Measurements from ENCODE around the gene PKIG. TPM values are rescaled to one million over a fixed set of nuclear protein-coding genes. Genes with fewer than 3 reads are reported as not detected.

The PKIG gene
- total RNA-seq, 1 experiment from 2014 or later = 20.1 TPM

DNA sequence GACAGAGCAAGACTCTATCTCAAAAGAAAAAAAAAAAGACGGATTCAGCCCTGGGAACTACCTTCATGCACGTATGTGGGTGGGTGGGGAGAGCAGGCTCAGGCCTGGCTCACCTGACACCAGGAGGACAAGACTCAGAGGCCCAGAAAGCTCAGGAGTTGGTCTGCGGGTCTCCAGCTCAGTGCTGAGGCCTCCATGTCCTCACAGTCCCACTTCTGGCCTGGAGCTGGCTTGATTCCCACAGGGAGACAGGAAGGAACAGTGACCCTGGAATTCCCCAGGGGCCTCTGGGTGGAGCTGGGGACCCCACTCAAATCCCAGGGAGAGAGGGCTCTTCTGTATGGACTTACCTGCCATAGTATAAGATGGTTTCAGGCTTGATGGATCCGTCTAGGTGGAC is 53.5 kb downstream of the PKIG start:
- ATAC-seq (no peak), DNase-seq (ENCODE audit: low read depth, low spot score) (no peak)
- Histone ChIP-seq H3K27me3 (ENCODE audit: insufficient read depth, low read length) (no peaks in the 10 kb centered on the region), H4K20me1 (ENCODE audit: insufficient read depth) (no peaks in the 10 kb centered on the region), H3K4me3 (replicated peaks in 1 of 2; ENCODE audit: low read depth in 1 of 2, low read length in 2 of 2) (no peak overlapping the region), H3K9me3 (ENCODE audit: control insufficient read depth in 1 of 2, insufficient read depth in 1 of 2, low read depth in 1 of 2, low read length in 2 of 2) (no peaks in the 10 kb centered on the region), H2AFZ (ENCODE audit: low read depth, low read length, poor library complexity, severe bottlenecking) (no peak overlapping the region), H3K4me2 (ENCODE audit: low read length) (no peak overlapping the region), H3K4me1 (ENCODE audit: control insufficient read depth in 1 of 2, insufficient read depth in 2 of 2, low read length in 2 of 2) (no peaks in the 10 kb centered on the region), H3K36me3 (ENCODE audit: control insufficient read depth in 1 of 2, insufficient read depth in 2 of 2, low read length in 2 of 2) (peaks cover 0 to 3% of the 10 kb centered on the region in 2 experiments; a peak in 2 of 4 replicates), H3K27ac (ENCODE audit: low read depth, low read length) (no peak overlapping the region), H3K9ac (ENCODE audit: low read length) (no peak overlapping the region), H3K79me2 (ENCODE audit: insufficient read depth, low read length) (no peaks in the 10 kb centered on the region), H3K9me2 (ENCODE audit: insufficient read depth) (no peaks in the 10 kb centered on the region)
- TF ChIP-seq FOSL1 (IDR thresholded peaks at IDR 0.05; ENCODE audit: low read depth) (no peak), EGR1 (IDR thresholded peaks at IDR 0.05; ENCODE audit: low read depth) (no peak), EZH2 (IDR thresholded peaks at IDR 0.05) (no peak), POLR2AphosphoS5 (IDR thresholded peaks at IDR 0.05; ENCODE audit: low read depth, low read length) (no peak), YY1 (IDR thresholded peaks at IDR 0.05; ENCODE audit: extremely low read depth, insufficient replicate concordance, low read depth, low read length) (no peak), CBX3 (IDR thresholded peaks at IDR 0.05; ENCODE audit: low read depth) (no peak), RAD21 (IDR thresholded peaks at IDR 0.05; ENCODE audit: low read depth) (no peak), TCF7L2 (IDR thresholded peaks at IDR 0.05; ENCODE audit: borderline replicate concordance, extremely low read depth, insufficient read depth, insufficient read length) (no peak)
- intact Hi-C loops (cut with micrococcal nuclease) = no loop called here
- RAD21 ChIA-PET (ENCODE audit: low non-redundant PET in 1 of 2, low total read pairs in 2 of 2, uncharacterized antibody in 2 of 2, unreplicated experiment in 2 of 2) = no interaction called here
- CTCF ChIA-PET = no interaction called here
- POLR2A ChIA-PET = no interaction called here
- BruUV-seq (replicated peaks) = no TSS peak

DNA sequence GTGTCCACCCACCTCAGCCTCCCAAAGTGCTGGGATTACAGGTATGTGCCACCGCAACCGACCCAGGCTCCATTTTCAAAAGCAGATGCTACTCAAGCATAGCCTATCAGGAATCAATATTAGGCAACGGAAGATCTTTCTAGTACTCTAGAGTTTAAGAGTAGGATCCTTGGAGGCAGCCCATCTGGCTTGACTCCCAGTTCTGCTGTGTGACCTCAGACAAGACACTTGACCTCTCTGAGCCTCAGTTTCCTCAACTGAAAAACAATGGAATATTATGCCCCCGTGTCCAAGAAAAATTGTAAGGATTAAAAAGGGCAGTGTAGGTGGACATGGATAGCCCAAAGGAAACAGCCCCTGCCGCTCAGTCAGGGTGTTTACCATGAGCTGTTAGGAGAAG is 54.7 kb downstream of the PKIG start:
- ChIA-PET POLR2A (no interaction called here), CTCF (no interaction called here), RAD21 (ENCODE audit: low non-redundant PET in 1 of 2, low total read pairs in 2 of 2, uncharacterized antibody in 2 of 2, unreplicated experiment in 2 of 2) (no interaction called here)
- Histone ChIP-seq H3K4me1 (ENCODE audit: control insufficient read depth in 1 of 2, insufficient read depth in 2 of 2, low read length in 2 of 2) (peaks cover 0 to 2% of the 10 kb centered on the region in 2 experiments; a peak in 1 of 4 replicates), H3K9me2 (ENCODE audit: insufficient read depth) (no peaks in the 10 kb centered on the region), H3K27ac (ENCODE audit: low read depth, low read length) (no peak overlapping the region), H3K4me3 (replicated peaks in 1 of 2; ENCODE audit: low read depth in 1 of 2, low read length in 2 of 2) (no peak overlapping the region), H4K20me1 (ENCODE audit: insufficient read depth) (no peaks in the 10 kb centered on the region), H3K27me3 (ENCODE audit: insufficient read depth, low read length) (no peaks in the 10 kb centered on the region), H2AFZ (ENCODE audit: low read depth, low read length, poor library complexity, severe bottlenecking) (no peak overlapping the region), H3K36me3 (ENCODE audit: control insufficient read depth in 1 of 2, insufficient read depth in 2 of 2, low read length in 2 of 2) (peaks cover 0 to 5% of the 10 kb centered on the region in 2 experiments; a peak in 2 of 4 replicates), H3K9ac (ENCODE audit: low read length) (no peak overlapping the region), H3K4me2 (ENCODE audit: low read length) (no peak overlapping the region), H3K79me2 (ENCODE audit: insufficient read depth, low read length) (no peaks in the 10 kb centered on the region), H3K9me3 (ENCODE audit: control insufficient read depth in 1 of 2, insufficient read depth in 1 of 2, low read depth in 1 of 2, low read length in 2 of 2) (no peaks in the 10 kb centered on the region)
- DNase-seq (ENCODE audit: low read depth, low spot score) = no peak
- intact Hi-C loops (cut with micrococcal nuclease) = no loop called here
- TF ChIP-seq ZNF274 (IDR thresholded peaks at IDR 0.05; ENCODE audit: low read depth, low read length) = no peak
- TF ChIP-seq EZH2phosphoT487 (IDR thresholded peaks at IDR 0.05; ENCODE audit: borderline replicate concordance) = no peak
- TF ChIP-seq, protein P1, sequence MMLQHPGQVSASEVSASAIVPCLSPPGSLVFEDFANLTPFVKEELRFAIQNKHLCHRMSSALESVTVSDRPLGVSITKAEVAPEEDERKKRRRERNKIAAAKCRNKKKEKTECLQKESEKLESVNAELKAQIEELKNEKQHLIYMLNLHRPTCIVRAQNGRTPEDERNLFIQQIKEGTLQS (IDR thresholded peaks at IDR 0.05) = no peak
- no peak for TF ChIP-seq SRF (IDR thresholded peaks at IDR 0.05; ENCODE audit: low read depth)
- TF ChIP-seq ZFX (IDR thresholded peaks at IDR 0.05) = no peak
- no peak for TF ChIP-seq POLR2A (IDR thresholded peaks at IDR 0.05; ENCODE audit: borderline replicate concordance, extremely low read depth, insufficient read depth, insufficient read length)
- TF ChIP-seq, protein P2, sequence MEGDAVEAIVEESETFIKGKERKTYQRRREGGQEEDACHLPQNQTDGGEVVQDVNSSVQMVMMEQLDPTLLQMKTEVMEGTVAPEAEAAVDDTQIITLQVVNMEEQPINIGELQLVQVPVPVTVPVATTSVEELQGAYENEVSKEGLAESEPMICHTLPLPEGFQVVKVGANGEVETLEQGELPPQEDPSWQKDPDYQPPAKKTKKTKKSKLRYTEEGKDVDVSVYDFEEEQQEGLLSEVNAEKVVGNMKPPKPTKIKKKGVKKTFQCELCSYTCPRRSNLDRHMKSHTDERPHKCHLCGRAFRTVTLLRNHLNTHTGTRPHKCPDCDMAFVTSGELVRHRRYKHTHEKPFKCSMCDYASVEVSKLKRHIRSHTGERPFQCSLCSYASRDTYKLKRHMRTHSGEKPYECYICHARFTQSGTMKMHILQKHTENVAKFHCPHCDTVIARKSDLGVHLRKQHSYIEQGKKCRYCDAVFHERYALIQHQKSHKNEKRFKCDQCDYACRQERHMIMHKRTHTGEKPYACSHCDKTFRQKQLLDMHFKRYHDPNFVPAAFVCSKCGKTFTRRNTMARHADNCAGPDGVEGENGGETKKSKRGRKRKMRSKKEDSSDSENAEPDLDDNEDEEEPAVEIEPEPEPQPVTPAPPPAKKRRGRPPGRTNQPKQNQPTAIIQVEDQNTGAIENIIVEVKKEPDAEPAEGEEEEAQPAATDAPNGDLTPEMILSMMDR (IDR thresholded peaks at IDR 0.05 in 2 of 3, conservative IDR thresholded peaks at IDR 0.05 in 1 of 3; ENCODE audit: borderline replicate concordance in 1 of 3, insufficient read depth in 1 of 3, low read depth in 2 of 3, low read length in 2 of 3) = no peak
- no peak for ATAC-seq
- BruUV-seq (replicated peaks) = no TSS peak
